GM18526 (cell line): ENCODE results near the gene GNL1.

ENCODE experiments used
- POLR2A ChIP-seq: IDR thresholded peaks from 3 replicates; pipeline ENCODE4 v1.6.1; 2011; ENCODE audit not compliant: insufficient read length; ENCODE audit errors: extremely low read depth

The GNL1 gene

GRCh38 chr6:30556066-30556905, at the start of gene GNL1:
TSS of gene GNL1 (minus strand) at chr6:30556489. CDS start at chr6:30556203, 286 bp downstream.
- TF ChIP-seq POLR2A, result no peak

- TF ChIP-seq POLR2A, result no peak
These were observed 47.7 kb upstream of the GNL1 start for GRCh38 chr6:30603961-30604360.

- TF ChIP-seq POLR2A, result no peak
These were observed 45.7 kb upstream of the GNL1 start for GRCh38 chr6:30601815-30602641.

- no peak for TF ChIP-seq POLR2A
These were observed 45.1 kb upstream of the GNL1 start for GRCh38 chr6:30601436-30601814.

- no peak for TF ChIP-seq POLR2A
These were observed 44.2 kb upstream of the GNL1 start for GRCh38 chr6:30600451-30600961.

GRCh38 chr6:30599625-30600324, 43.5 kb upstream of the GNL1 start:
- TF ChIP-seq POLR2A, result no peak

- TF ChIP-seq POLR2A, result peak; percentile 10
These were observed 42.8 kb upstream of the GNL1 start for GRCh38 chr6:30598912-30599624.

- TF ChIP-seq POLR2A, result no peak
These were observed 36.0 kb upstream of the GNL1 start for GRCh38 chr6:30592287-30592686.

GRCh38 chr6:30591008-30591407, 34.7 kb upstream of the GNL1 start:
- no peak for TF ChIP-seq POLR2A

GRCh38 chr6:30590509-30590908, 34.2 kb upstream of the GNL1 start:
- no peak for TF ChIP-seq POLR2A

- TF ChIP-seq POLR2A, result no peak
These were observed 33.6 kb upstream of the GNL1 start for GRCh38 chr6:30589754-30590358.

- TF ChIP-seq POLR2A, result no peak
These were observed 27.6 kb upstream of the GNL1 start for GRCh38 chr6:30583921-30584320.

- no peak for TF ChIP-seq POLR2A
These were observed 21.8 kb upstream of the GNL1 start for GRCh38 chr6:30578051-30578450.

- TF ChIP-seq POLR2A, result no peak
These were observed 16.8 kb upstream of the GNL1 start for GRCh38 chr6:30573113-30573512.

- no peak for TF ChIP-seq POLR2A
These were observed 15.9 kb upstream of the GNL1 start for GRCh38 chr6:30572148-30572547.

- TF ChIP-seq POLR2A, result no peak
These were observed 15.4 kb upstream of the GNL1 start for GRCh38 chr6:30571762-30572082.
